Astrocyte (in vitro differentiated cells and primary cell): ENCODE measurements around the gene FHL3.

ENCODE experiments used
- CTCF ChIP-seq: IDR thresholded peaks from 2 replicates; pipeline ENCODE4 v1.5.1; 2011; ENCODE audit warnings: low read depth, mild to moderate bottlenecking, inconsistent platforms, low read length, moderate library complexity; ENCODE audit not compliant: insufficient read depth
- EZH2 ChIP-seq: IDR thresholded peaks from 2 replicates; pipeline ENCODE4 v1.6.1; 2012; ENCODE audit warnings: mild to moderate bottlenecking, low read length, inconsistent platforms; ENCODE audit not compliant: insufficient read depth

GRCh38 chr1:38038861-38039260 is 33.5 kb upstream of the FHL3 start:
- no peak for TF ChIP-seq CTCF
- TF ChIP-seq EZH2, result no peak
